Epithelial cell of proximal tubule (primary cell): ENCODE data around the gene KLRC2. TPM values are rescaled to one million over a fixed set of nuclear protein-coding genes. Genes with fewer than 3 reads are reported as not detected.
"Not testable (repeated sequence)": the region's sequence is repeated elsewhere in the genome, so short reads cannot be mapped to it uniquely, and the experiment has no call there.

Source experiments
- DNase-seq: peaks from one replicate; pipeline ENCODE4 v3.0.0-alpha.2; 2011; ENCODE audit warnings: low read depth
- H3K4me3 ChIP-seq: 2 replicates; pipeline ENCODE4 v1.5.1; 2011; ENCODE audit warnings: low read depth, mild to moderate bottlenecking, low read length
- total RNA-seq: library from RNA; depleted of rRNA; stranded (reverse); fragments of >200 nt; gene quantifications from 2 replicates; pipeline ENCODE4 v1.2.3, GENCODE V29; 2015
- TF ChIP-seq, protein P1 (sequence below): conservative IDR thresholded peaks from 2 replicates; pipeline ENCODE4 v1.5.1; 2012; ENCODE audit warnings: low read depth, mild to moderate bottlenecking, low read length

Gene KLRC2
- total RNA-seq, 1 donor from 2014 or later: not detected

DNA sequence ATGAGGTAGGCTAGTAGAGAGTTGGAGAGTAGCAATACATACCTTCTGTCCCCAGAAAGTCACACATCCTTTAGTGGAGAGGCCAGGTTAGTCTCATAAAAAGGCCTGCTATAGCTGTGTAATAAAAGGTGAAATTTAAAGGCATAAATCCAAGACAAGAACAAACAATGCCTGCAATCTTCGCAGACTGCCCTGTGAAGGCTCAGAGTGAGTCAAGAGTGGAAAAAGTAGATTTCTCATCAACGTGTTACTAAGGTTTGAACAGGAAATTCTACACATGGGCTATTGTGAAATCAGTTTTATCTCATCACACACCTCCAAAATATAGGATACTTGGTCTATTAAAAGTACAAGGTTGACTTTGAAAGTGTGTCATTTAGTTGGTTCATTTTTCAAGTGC lies 17.3 kb upstream of the KLRC2 start, which contains the start of gene KLRC1:
KLRC1 (minus strand) TSS at position 222 of the 400 bp plus-strand sequence. CDS start 2,221 bp downstream, outside the sequence.
- H3K4me3 ChIP-seq: no peak within 1 kb of the TSS
- TF ChIP-seq, protein P1, sequence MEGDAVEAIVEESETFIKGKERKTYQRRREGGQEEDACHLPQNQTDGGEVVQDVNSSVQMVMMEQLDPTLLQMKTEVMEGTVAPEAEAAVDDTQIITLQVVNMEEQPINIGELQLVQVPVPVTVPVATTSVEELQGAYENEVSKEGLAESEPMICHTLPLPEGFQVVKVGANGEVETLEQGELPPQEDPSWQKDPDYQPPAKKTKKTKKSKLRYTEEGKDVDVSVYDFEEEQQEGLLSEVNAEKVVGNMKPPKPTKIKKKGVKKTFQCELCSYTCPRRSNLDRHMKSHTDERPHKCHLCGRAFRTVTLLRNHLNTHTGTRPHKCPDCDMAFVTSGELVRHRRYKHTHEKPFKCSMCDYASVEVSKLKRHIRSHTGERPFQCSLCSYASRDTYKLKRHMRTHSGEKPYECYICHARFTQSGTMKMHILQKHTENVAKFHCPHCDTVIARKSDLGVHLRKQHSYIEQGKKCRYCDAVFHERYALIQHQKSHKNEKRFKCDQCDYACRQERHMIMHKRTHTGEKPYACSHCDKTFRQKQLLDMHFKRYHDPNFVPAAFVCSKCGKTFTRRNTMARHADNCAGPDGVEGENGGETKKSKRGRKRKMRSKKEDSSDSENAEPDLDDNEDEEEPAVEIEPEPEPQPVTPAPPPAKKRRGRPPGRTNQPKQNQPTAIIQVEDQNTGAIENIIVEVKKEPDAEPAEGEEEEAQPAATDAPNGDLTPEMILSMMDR: no peak
- no peak for DNase-seq

DNA sequence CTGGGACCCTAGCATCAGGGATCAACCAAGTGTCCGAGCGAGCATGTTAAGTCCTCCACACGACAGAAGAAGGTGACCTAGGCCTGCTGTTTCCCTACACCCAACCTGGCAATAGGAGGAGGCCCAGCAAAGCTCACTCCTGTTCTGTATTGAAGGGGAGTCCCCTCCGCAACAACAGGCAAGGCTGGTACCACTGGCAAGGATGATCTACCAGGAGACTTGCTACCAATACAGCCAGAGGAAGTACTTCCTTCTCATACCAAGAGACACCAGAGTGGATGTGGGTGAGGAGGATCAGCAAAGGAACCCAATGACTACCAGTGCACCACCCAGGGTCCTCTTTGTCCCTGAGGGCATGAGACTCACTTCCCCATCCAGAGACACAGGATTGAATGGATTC lies 12.4 kb upstream of the KLRC2 start:
- no peak for DNase-seq
- TF ChIP-seq, protein P1: no peak
- H3K4me3 ChIP-seq: no peak overlapping the region

DNA sequence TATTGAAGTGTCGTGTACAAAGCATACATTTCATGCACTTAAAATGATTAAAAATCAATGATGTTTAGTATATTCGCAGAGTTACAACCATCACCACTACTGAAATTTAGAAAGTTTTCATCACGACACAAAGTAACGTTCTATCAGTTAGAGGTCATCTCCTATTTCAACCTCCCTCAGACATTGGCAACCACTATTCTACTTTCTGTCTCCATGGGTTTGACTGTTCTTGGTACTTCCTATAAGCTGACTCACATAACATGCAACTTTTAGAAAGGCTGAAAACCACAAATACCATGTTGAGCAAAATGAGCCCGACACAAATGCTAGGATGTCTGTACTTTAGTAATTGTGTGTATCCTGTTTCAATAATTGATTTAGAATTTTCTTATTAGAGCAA lies 10.2 kb upstream of the KLRC2 start:
- DNase-seq: not testable (repeated sequence)

DNA sequence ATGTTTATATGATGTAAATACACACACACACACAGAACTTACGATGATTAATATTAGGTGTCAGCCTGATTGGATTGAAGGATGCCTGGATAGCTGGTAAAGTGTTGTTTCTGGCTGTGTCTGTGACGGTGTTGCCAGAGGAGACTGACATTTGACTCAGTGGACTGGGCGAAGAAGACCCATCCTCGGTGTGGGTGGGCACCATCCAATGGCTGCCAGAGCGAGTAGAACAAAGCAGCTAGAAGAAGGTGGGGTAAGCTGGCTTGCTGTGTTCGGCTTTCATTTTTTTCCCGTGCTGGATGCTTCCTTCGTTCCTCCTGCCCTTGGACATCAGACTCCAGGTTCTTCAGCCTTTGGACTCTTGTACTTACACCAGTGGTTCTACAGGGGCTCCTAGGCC lies 5.3 kb upstream of the KLRC2 start:
- H3K4me3 ChIP-seq, DNase-seq: not testable (repeated sequence)

More for the DNA sequence above, 10.2 kb upstream of the KLRC2 start:
- not testable (repeated sequence) for H3K4me3 ChIP-seq

DNA sequence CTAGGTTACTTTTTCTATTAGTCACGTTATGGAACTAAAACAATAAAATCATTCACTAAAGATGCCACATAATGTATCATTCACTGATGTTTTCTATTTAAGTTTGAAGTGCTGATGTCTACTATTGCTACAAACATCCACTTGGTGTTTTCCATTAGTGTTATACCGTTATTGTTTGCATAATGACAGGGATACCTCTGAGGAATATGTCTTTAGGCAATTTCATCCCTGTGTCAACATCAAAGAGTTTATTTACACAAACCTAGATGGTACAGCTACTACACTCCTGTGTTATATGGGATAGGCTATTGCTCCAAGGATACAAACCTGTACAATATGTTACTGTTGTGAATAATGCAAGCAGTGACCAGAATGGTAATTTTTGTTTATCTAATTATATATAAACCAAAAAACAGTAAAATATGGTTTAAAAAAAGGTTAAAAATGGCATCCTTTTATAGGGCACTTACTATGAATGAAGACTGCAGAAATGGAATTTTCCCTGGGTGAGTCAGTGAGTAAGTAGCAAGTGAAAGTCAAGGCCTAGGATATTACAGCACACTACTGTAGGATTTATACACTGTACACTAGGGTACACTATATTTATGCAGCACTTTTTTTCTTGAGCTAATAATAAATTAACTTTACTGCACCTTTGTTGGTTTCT lies 3.9 kb upstream of the KLRC2 start:
- not testable (repeated sequence) for DNase-seq

DNA sequence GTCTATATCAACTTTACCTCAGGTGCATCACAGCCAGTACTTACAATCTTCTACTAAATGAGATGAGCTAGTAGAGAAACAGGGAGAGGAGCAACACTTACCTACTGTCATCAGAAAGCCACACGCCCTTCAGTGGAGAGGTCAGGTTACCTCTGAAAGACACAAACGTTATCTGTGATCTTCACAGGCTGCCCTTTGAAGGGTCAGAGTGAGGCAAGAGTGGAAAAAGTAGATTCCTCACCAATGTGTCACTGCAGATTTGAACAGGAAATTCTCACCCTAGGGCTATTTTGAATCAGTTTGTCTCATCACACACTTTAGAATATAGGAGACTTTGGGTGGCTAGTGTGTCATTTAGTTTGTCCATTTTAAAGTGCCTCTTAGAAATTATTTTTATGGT lies 1.8 kb upstream of the KLRC2 start:
- not testable (repeated sequence) for H3K4me3 ChIP-seq, DNase-seq

More for the DNA sequence above, 3.9 kb upstream of the KLRC2 start:
- not testable (repeated sequence) for H3K4me3 ChIP-seq

DNA sequence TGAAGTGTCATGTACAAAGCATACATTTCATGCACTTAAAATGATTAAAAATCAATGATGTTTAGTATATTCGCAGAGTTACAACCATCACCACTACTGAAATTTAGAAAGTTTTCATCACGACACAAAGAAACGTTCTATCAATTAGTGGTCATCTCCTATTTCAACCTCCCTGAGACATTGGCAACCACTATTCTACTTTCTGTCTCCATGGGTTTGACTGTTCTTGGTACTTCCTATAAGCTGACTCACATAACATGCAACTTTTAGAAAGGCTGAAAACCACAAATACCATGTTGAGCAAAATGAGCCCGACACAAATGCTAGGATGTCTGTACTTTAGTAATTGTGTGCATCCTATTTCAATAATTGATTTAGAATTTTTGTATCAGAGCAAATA lies 5.2 kb downstream of the KLRC2 start:
- DNase-seq, H3K4me3 ChIP-seq: not testable (repeated sequence)

DNA sequence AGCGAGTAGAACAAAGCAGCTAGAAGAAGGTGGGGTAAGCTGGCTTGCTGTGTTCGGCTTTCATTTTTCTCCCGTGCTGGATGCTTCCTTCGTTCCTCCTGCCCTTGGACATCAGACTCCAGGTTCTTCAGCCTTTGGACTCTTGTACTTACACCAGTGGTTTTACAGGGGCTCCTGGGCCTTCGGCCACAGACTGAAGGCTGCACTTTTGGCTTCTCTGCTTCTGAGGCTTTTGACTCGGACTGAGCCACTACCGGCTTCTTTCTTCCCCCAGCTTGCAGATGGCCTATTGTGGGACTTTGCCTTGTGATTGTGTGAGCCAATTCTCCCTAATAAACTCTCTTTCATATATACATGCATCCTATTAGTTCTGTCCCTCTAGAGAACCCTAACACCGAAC lies 9.9 kb downstream of the KLRC2 start:
- DNase-seq, H3K4me3 ChIP-seq: not testable (repeated sequence)

DNA sequence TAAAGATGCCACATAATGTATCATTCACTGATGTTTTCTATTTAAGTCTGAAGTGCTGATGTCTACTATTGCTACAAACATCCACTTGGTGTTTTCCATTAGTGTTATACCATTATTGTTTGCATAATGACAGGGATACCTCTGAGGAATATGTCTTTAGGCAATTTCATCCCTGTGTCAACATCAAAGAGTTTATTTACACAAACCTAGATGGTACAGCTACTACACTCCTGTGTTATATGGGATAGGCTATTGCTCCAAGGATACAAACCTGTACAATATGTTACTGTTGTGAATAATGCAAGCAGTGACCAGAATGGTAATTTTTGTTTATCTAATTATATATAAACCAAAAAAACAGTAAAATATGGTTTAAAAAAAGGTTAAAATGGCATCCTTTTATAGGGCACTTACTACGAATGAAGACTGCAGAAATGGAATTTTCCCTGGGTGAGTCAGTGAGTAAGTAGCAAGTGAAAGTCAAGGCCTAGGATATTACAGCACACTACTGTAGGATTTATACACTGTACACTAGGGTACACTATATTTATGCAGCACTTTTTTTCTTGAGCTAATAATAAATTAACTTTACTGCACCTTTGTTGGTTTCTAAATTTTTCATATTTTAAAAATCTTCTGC lies 11.4 kb downstream of the KLRC2 start:
- H3K4me3 ChIP-seq, DNase-seq: not testable (repeated sequence)

DNA sequence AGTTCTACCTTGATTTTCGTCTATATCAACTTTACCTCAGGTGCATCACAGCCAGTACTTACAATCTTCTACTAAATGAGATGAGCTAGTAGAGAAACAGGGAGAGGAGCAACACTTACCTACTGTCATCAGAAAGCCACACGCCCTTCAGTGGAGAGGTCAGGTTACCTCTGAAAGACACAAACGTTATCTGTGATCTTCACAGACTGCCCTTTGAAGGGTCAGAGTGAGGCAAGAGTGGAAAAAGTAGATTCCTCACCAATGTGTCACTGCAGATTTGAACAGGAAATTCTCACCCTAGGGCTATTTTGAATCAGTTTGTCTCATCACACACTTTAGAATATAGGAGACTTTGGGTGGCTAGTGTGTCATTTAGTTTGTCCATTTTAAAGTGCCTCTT lies 13.7 kb downstream of the KLRC2 start:
- H3K4me3 ChIP-seq, DNase-seq: not testable (repeated sequence)

DNA sequence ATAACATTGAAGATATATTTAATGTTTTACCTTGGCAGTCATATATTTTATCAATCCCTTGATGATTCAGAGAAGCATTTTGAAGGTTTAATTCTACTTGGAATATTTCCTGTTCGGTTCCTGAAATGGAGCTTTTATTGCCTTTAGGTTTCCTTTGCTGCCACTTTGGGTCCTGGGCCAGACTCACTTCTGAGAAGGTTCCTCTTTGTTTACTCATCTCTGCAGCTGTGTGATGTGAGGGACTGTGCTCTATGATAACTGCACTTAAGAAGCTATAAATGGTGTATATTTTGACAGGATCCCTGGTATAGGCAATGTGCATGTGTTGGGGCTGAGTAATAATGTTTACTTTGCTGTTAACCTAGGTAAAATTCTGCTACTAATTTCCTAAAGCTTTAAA lies 15.5 kb downstream of the KLRC2 start, which contains the start of gene KLRC3:
KLRC3 (minus strand) TSS at position 262 of the 400 bp plus-strand sequence; CDS start at position 217, 45 bp downstream.
- not testable (repeated sequence) for H3K4me3 ChIP-seq, DNase-seq

DNA sequence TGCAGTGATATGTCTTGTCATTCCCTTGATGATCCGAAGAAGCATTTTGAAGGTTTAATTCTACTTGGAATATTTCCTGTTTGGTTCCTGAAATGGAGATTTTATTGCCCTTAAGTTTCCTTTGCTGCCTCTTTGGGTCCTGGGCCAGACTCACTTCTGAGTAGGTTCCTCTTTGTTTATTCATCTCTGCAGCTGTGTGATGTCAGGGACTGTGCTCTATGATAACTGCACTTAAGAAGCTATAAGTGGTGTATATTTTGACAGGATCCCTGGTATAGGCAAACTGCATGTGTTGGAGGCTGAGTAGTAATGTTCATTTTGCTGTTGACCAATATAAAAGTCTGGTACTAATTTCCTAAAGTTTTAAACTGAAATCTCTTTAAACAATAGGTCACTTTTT lies 26.4 kb downstream of the KLRC2 start, which contains the start of gene KLRC4:
KLRC4 (minus strand) TSS at position 366 of the 400 bp plus-strand sequence; CDS start at position 184, 182 bp downstream.
- DNase-seq: no peak
- TF ChIP-seq, protein P1: no peak
- no peak within 1 kb of the TSS for H3K4me3 ChIP-seq
